Activated T-helper 17 cell treated with anti-CD3 and anti-CD28 coated beads, Interleukin-2, amount 50 U/mL, for 72 hours (primary cell): Measurements from ENCODE around the gene POU3F2. TPM values are rescaled to one million over a fixed set of nuclear protein-coding genes. Genes with fewer than 3 reads are reported as not detected.

Experiments
- ATAC-seq: fragments of 150-1000 bp; cut with Tn5 transposase; replicated peaks from 2 replicates; pipeline ENCODE4 v1.10.0; 2021; ENCODE audit warnings: mild to moderate bottlenecking, moderate library complexity
- H3K27ac Mint-ChIP-seq: one replicate; pipeline ENCODE4 v1.8.0; 2022; ENCODE audit warnings: mixed read lengths
- H3K27me3 Mint-ChIP-seq: one replicate; pipeline ENCODE4 v1.8.0; 2022; ENCODE audit warnings: mixed read lengths
- H3K36me3 Mint-ChIP-seq: one replicate; pipeline ENCODE4 v1.8.0; 2022; ENCODE audit warnings: low read depth, mild to moderate bottlenecking, mixed read lengths
- H3K4me1 Mint-ChIP-seq: one replicate; pipeline ENCODE4 v1.8.0; 2022; ENCODE audit warnings: mixed read lengths
- H3K4me3 Mint-ChIP-seq: one replicate; pipeline ENCODE4 v1.8.0; 2022; ENCODE audit warnings: mild to moderate bottlenecking, mixed read lengths
- H3K9me3 Mint-ChIP-seq: one replicate; pipeline ENCODE4 v1.8.0; 2022; ENCODE audit warnings: mixed read lengths
- total RNA-seq, 2 donors: library from RNA; stranded (reverse); gene quantifications; one replicate each; pipeline ENCODE4 v1.2.3, GENCODE V29; 2022

The POU3F2 gene
- not detected for total RNA-seq

- Mint-ChIP-seq H3K9me3 (no peaks in the 10 kb centered on the region), H3K27me3 (peaks cover 74% of the 10 kb centered on the region), H3K27ac (no peak within 1 kb of the TSS), H3K4me3 (peak within 1 kb of the TSS; percentile 89), H3K4me1 (peaks cover 11% of the 10 kb centered on the region), H3K36me3 (peaks cover 15% of the 10 kb centered on the region)
- ATAC-seq: peak; percentile 81
Measured at GRCh38 chr6:98834060-98835031, at the start of gene POU3F2. TSS of gene POU3F2 (plus strand) at chr6:98834574. CDS start at chr6:98834874, 300 bp downstream.

- no peak overlapping the region for H3K4me3 Mint-ChIP-seq
- no peaks in the 10 kb centered on the region for H3K36me3 Mint-ChIP-seq
- peaks cover 41% of the 10 kb centered on the region for H3K27me3 Mint-ChIP-seq
- ATAC-seq: no peak
- H3K9me3 Mint-ChIP-seq: no peaks in the 10 kb centered on the region
- H3K4me1 Mint-ChIP-seq: no peaks in the 10 kb centered on the region
- no peak overlapping the region for H3K27ac Mint-ChIP-seq
Measured at GRCh38 chr6:98787435-98787834, 46.9 kb upstream of the POU3F2 start.

DNA sequence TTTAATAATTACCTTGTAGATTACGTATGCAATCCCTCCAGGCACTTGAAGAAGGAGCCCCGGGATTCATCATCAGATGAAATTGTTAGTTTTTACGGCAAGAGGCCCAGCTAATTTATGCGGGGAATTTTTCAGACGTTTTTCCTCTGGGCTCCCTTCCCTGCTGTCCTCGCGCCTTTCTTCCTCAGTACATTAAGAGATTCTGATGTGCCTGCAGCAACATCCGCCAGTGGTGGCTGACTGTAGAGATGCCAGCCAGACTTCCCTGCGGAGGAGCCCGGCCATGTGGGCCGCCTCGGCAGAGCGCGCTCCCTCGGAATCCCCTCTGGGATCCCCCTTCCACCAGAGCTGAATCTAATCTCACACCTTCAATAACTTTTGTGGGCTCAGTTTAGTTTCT lies 46.4 kb upstream of the POU3F2 start:
- Mint-ChIP-seq H3K9me3 (no peaks in the 10 kb centered on the region), H3K27me3 (peaks cover 38% of the 10 kb centered on the region), H3K4me3 (no peak overlapping the region), H3K4me1 (no peaks in the 10 kb centered on the region), H3K27ac (no peak overlapping the region), H3K36me3 (no peaks in the 10 kb centered on the region)
- no peak for ATAC-seq

DNA sequence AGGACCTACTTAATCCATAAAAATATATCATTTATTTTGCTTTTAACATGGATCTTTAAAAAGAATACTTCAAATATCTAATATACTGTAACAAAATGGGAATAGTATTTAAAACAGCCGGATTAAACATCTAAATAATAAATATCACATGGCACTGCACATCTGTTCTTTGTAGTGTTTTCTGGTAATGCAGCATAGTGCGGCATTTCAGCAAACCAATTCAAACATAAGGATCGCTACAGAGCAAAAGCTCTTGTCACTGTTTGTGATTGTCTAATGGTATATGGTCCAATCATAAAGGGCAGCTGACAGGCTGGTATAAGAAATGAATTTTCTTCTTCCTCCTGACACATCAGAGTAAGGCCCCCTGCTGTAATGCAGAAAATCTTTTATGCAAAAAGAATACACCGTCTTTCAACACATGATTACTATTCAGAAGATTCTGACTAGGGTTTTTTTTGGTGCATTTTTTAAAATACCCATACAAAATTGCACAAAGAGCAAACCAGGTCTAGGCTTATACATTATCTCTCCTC lies 40.0 kb upstream of the POU3F2 start:
- H3K27ac Mint-ChIP-seq: no peak overlapping the region
- H3K36me3 Mint-ChIP-seq: no peaks in the 10 kb centered on the region
- no peak for ATAC-seq
- no peak overlapping the region for H3K4me3 Mint-ChIP-seq
- H3K27me3 Mint-ChIP-seq: peaks cover 32% of the 10 kb centered on the region
- H3K9me3 Mint-ChIP-seq: no peaks in the 10 kb centered on the region
- no peaks in the 10 kb centered on the region for H3K4me1 Mint-ChIP-seq

- Mint-ChIP-seq H3K9me3 (no peaks in the 10 kb centered on the region), H3K4me3 (no peak overlapping the region), H3K4me1 (no peaks in the 10 kb centered on the region), H3K27me3 (peaks cover 33% of the 10 kb centered on the region), H3K36me3 (no peaks in the 10 kb centered on the region), H3K27ac (no peak overlapping the region)
- ATAC-seq: no peak
Measured at GRCh38 chr6:98797217-98797994, 37.0 kb upstream of the POU3F2 start.

- no peaks in the 10 kb centered on the region for H3K4me1 Mint-ChIP-seq
- no peak for ATAC-seq
- H3K9me3 Mint-ChIP-seq: no peaks in the 10 kb centered on the region
- no peaks in the 10 kb centered on the region for H3K36me3 Mint-ChIP-seq
- no peak overlapping the region for H3K4me3 Mint-ChIP-seq
- peaks cover 35% of the 10 kb centered on the region for H3K27me3 Mint-ChIP-seq
- no peak overlapping the region for H3K27ac Mint-ChIP-seq
Measured at GRCh38 chr6:98800866-98801265, 33.5 kb upstream of the POU3F2 start.

- Mint-ChIP-seq H3K27ac (no peak overlapping the region), H3K27me3 (peaks cover 13% of the 10 kb centered on the region), H3K9me3 (no peaks in the 10 kb centered on the region)
Measured at GRCh38 chr6:98808541-98809210, 25.7 kb upstream of the POU3F2 start.

DNA sequence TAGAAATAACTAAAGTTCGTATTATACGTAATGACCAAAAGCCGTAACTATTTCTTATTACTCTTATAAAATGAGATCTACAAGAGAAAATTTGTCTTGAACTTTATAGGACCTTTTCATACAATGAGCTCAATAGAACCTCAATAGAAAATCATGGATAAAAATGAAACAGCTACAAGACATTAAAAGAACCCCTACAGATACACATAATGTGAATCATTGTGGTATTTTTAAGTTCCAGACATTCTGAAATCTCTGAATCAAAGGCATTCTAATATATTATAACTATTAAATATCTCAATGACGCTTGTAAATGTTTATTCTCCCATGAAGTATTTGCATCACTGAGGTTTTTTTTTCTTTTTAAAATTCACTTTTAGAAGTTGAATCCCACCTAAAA lies 22.2 kb upstream of the POU3F2 start:
- Mint-ChIP-seq H3K4me3 (no peak overlapping the region), H3K36me3 (no peaks in the 10 kb centered on the region), H3K27me3 (peaks cover 14% of the 10 kb centered on the region), H3K4me1 (no peaks in the 10 kb centered on the region), H3K27ac (no peak overlapping the region), H3K9me3 (no peaks in the 10 kb centered on the region)
- no peak for ATAC-seq

More at GRCh38 chr6:98808541-98809210, 25.7 kb upstream of the POU3F2 start:
- Mint-ChIP-seq H3K36me3 (no peaks in the 10 kb centered on the region), H3K4me3 (no peak overlapping the region), H3K4me1 (no peaks in the 10 kb centered on the region)
- no peak for ATAC-seq

GRCh38 chr6:98816799-98817198 lies 17.6 kb upstream of the POU3F2 start:
- no peaks in the 10 kb centered on the region for H3K4me1 Mint-ChIP-seq
- no peak overlapping the region for H3K4me3 Mint-ChIP-seq
- peaks cover 55% of the 10 kb centered on the region for H3K27me3 Mint-ChIP-seq
- ATAC-seq: no peak
- no peak overlapping the region for H3K27ac Mint-ChIP-seq
- H3K9me3 Mint-ChIP-seq: no peaks in the 10 kb centered on the region
- no peaks in the 10 kb centered on the region for H3K36me3 Mint-ChIP-seq

- Mint-ChIP-seq H3K4me1 (peaks cover 7% of the 10 kb centered on the region), H3K36me3 (peaks cover 4% of the 10 kb centered on the region), H3K9me3 (no peaks in the 10 kb centered on the region), H3K27ac (no peak overlapping the region), H3K27me3 (peaks cover 84% of the 10 kb centered on the region), H3K4me3 (no peak overlapping the region)
- ATAC-seq: no peak
Measured at GRCh38 chr6:98821756-98822405, 12.5 kb upstream of the POU3F2 start.

GRCh38 chr6:98823428-98824161 lies 10.8 kb upstream of the POU3F2 start:
- ATAC-seq: no peak
- H3K27ac Mint-ChIP-seq: no peak overlapping the region

DNA sequence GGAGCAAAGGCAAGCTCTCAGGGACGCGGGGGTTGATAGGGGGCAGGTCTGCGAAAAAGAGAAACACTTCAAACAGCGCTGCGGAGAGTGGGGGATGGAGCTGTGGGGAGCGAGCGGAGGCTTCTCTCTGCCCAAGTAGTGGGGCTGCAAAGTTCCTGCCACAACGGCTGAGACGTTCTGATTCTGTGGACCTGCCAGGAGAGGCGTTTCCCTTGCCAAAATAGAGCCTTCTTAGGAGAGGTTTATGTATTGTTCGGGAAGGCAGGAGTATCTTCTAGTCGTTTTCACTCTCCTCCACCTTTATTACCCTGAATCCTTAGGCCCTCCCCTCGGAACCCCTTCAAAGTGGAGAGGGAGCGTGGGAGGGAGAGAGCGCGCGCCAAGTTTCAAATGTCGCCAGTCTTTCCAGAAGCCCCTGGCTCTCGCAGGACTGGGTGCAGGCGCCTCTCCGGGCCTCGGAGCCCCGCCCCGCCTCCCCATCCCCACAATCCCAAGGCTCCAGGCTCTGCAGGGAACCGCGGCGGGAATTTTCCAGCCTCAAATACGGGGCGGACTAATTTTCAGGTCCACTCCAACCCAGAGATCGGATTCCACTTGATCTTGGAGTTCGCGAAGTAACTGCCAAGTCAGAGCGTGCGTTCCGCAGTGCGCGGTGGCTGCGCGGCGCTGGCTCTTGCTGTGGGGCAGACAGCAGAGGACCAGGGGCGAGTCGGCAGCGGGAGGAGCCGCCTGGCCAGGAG lies 10.0 kb upstream of the POU3F2 start:
- H3K27me3 Mint-ChIP-seq: peaks cover 85% of the 10 kb centered on the region
- H3K4me1 Mint-ChIP-seq: peaks cover 7% of the 10 kb centered on the region
- H3K9me3 Mint-ChIP-seq: no peaks in the 10 kb centered on the region
- H3K36me3 Mint-ChIP-seq: peaks cover 4% of the 10 kb centered on the region
- no peak for ATAC-seq
- H3K27ac Mint-ChIP-seq: no peak overlapping the region
- peak overlapping the region; percentile 62 for H3K4me3 Mint-ChIP-seq

More at GRCh38 chr6:98823428-98824161, 10.8 kb upstream of the POU3F2 start:
- H3K36me3 Mint-ChIP-seq: peaks cover 4% of the 10 kb centered on the region
- H3K4me3 Mint-ChIP-seq: peak overlapping the region; percentile 62
- H3K4me1 Mint-ChIP-seq: peaks cover 7% of the 10 kb centered on the region
- H3K9me3 Mint-ChIP-seq: no peaks in the 10 kb centered on the region
- H3K27me3 Mint-ChIP-seq: peaks cover 85% of the 10 kb centered on the region
